Measurements from ENCODE around the gene PDE4A.

The PDE4A gene

DNA sequence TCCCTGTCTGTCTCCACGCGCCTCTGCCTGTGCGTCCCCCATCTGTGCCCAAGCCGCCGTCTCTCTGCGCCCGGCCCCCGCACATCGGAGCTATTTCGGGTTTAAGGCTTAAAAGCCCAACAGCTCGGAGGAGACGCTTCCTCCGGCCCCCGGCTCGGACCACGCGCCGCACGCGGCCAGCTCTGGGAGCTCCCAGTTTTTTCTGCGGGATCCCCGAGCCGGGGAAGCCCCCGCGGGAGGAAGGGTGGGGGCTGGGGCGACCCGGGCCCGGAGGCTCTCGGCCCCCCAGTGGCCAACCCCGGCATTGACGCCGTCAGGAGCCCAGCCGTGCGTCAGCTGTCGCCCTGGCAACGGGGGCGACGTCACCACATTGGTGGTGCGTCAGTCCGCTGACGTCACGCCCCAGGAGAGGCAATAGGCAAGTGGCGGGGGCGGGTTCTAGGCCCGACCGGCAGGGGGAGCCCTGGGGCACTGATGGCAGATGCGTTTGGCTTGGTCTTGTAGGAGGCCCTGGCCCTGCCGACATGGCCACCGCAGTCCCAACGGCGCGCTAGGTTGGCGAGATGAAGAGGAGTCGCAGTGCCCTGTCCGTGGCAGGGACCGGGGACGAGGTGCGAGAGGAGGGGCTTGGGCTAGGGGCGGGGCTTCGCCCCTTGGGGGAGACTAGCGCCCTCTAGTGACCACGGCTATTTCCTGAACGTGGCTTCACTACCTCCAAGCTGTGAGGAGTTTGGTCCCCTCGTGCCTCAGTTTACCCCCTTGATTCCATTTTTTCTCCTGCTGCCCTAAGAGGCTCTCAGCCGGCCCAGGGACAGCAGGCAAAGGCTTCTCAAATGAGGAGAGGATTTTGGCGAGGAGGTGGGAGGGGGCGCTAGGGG, 3.7 kb upstream of the PDE4A start (continued):
- TF ChIP-seq PATZ1 (CRISPR knock-in tag; IDR thresholded peaks at IDR 0.05; ENCODE audit: borderline replicate concordance) (no peak; the same call in 1 of the 2 replicates), BACH2 (CRISPR knock-in tag; IDR thresholded peaks at IDR 0.05; ENCODE audit: borderline replicate concordance) (peak; percentile 79; the same call in 1 of the 2 replicates), CREB5 (CRISPR knock-in tag; IDR thresholded peaks at IDR 0.05; ENCODE audit: low read depth) (no peak), ZFP30 (CRISPR knock-in tag; IDR thresholded peaks at IDR 0.05) (peak; percentile 77), TSHZ2 (CRISPR knock-in tag; IDR thresholded peaks at IDR 0.05) (peak; percentile 98), ZFP3 (CRISPR knock-in tag; IDR thresholded peaks at IDR 0.05) (peak; percentile 94), ZC3H10 (CRISPR knock-in tag; IDR thresholded peaks at IDR 0.05) (no peak; the same call in 1 of the 2 replicates), ZNF8 (CRISPR knock-in tag; IDR thresholded peaks at IDR 0.05) (peak; percentile 65; the same call in 1 of the 2 replicates)

DNA sequence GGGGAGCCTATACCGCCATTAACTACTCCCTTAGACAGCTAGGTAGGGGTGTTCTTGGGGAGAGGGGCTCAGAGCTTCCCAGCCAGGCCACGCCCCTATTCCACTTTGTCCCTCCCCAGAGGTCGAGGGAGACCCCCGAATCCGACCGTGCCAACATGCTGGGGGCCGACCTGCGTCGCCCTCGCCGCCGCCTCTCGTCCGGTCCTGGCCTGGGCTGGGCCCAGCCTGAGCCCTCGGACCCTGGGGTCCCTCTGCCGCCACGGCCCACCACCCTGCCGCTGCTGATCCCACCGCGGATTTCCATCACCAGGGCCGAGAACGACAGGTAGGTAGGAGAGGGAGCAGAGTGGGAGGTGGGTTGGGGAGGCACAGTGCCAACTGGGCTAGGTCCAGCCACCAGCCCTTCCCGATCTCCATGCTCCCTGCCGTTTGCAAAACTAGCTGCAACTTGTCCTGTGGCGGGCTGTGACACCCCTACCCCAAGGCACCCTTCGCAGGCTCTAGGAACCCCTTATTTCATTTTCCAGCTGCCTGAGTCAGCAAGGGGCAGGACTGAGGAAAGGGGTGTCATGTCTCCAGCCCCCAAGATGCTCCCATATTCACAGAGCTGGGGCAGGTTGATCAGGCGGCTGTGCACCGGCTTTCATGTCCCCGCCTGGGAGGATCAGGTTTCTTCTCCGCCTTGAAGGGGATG, 2.6 kb upstream of the PDE4A start:
- TF ChIP-seq ARNTL (CRISPR knock-in tag; IDR thresholded peaks at IDR 0.05; ENCODE audit: borderline replicate concordance, low read depth) (no peak), CREB5 (CRISPR knock-in tag; IDR thresholded peaks at IDR 0.05; ENCODE audit: low read depth) (no peak), OSR1 (CRISPR knock-in tag; IDR thresholded peaks at IDR 0.05) (no peak), RARB (CRISPR knock-in tag; IDR thresholded peaks at IDR 0.05) (no peak)
- peak; percentile 7; the same call in 2 of the 3 replicates for ATAC-seq

- no peak; the same call in 2 of the 3 replicates for ATAC-seq
- TF ChIP-seq CREB5 (CRISPR knock-in tag; IDR thresholded peaks at IDR 0.05; ENCODE audit: low read depth) (no peak), TSHZ2 (CRISPR knock-in tag; IDR thresholded peaks at IDR 0.05) (no peak), PPARA (CRISPR knock-in tag; IDR thresholded peaks at IDR 0.05; ENCODE audit: borderline replicate concordance) (no peak), RARB (CRISPR knock-in tag; IDR thresholded peaks at IDR 0.05) (no peak), OSR1 (CRISPR knock-in tag; IDR thresholded peaks at IDR 0.05) (no peak), TOX (CRISPR knock-in tag; IDR thresholded peaks at IDR 0.05; ENCODE audit: borderline replicate concordance) (no peak), GLIS3 (CRISPR knock-in tag; IDR thresholded peaks at IDR 0.05) (no peak), CSDC2 (CRISPR knock-in tag; IDR thresholded peaks at IDR 0.05) (no peak)
Observed at GRCh38 chr19:10418235-10418484, 2.2 kb upstream of the PDE4A start.
